Daoy (cell line): ENCODE measurements around the gene AGGF1. TPM values are rescaled to one million over a fixed set of nuclear protein-coding genes. Genes with fewer than 3 reads are reported as not detected.
A peak's percentile ranks its signal among the peaks of the same experiment; 100 is the strongest.
"Not testable (repeated sequence)": the region's sequence is repeated elsewhere in the genome, so short reads cannot be mapped to it uniquely, and the experiment has no call there.

Source experiments
- DNase-seq: peaks from one replicate; pipeline ENCODE4 v3.0.0-alpha.2; 2015; ENCODE audit warnings: low read depth
- total RNA-seq: library from RNA; depleted of rRNA; stranded (reverse); fragments of >200 nt; shearing (Covaris generic); gene quantifications from 2 replicates; pipeline ENCODE4 v1.2.3, GENCODE V29; 2014; rRNA removed

Gene AGGF1, protein sequence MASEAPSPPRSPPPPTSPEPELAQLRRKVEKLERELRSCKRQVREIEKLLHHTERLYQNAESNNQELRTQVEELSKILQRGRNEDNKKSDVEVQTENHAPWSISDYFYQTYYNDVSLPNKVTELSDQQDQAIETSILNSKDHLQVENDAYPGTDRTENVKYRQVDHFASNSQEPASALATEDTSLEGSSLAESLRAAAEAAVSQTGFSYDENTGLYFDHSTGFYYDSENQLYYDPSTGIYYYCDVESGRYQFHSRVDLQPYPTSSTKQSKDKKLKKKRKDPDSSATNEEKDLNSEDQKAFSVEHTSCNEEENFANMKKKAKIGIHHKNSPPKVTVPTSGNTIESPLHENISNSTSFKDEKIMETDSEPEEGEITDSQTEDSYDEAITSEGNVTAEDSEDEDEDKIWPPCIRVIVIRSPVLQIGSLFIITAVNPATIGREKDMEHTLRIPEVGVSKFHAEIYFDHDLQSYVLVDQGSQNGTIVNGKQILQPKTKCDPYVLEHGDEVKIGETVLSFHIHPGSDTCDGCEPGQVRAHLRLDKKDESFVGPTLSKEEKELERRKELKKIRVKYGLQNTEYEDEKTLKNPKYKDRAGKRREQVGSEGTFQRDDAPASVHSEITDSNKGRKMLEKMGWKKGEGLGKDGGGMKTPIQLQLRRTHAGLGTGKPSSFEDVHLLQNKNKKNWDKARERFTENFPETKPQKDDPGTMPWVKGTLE
- total RNA-seq: 27.8 and 27.9 TPM in 2 replicates

DNA sequence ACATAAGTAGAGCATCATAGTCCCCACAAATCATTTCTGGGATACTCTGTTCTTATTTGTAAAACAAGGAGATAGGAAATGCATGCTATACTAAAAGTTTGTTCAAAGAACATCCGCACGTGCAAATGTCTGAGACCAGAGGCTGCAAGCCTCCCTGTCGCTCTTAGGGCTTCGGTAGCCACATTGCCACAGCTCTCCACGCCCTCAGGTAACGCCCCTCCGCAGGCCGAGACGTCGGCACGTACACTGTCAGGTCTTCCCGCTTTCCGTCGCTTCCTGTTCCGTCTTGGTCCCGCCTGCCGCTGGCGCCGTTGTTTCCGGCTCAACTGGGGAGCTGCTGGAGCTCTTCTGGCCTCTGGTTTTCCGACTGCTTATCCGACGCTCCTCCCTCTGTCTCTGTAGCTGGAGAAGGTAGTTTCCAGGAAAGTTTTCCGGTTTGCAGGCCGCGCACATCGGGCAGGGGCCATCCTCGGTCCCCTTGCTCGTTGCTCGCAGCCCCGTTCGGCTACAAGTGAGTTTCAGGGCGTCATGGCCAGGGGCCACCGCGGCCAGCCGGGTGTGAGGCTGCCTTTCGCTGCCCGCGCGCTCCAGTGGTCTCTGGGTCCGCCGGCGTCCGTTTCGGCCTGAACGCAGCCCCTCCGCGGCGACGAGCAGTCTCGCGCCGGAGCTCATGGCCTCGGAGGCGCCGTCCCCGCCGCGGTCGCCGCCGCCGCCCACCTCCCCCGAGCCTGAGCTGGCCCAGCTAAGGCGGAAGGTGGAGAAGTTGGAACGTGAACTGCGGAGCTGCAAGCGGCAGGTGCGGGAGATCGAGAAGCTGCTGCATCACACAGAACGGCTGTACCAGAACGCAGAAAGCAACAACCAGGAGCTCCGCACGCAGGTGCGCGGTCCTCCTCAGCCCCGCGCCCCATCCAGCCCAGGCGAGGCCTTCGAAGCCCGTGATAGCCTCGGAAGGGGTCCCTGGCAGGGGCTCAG lies at the start of gene AGGF1:
Gene AGGF1 (plus strand): TSS at position 308 of the 975 bp plus-strand sequence. CDS start 363 bp downstream, at position 671.
- DNase-seq: peak; percentile 98

DNA sequence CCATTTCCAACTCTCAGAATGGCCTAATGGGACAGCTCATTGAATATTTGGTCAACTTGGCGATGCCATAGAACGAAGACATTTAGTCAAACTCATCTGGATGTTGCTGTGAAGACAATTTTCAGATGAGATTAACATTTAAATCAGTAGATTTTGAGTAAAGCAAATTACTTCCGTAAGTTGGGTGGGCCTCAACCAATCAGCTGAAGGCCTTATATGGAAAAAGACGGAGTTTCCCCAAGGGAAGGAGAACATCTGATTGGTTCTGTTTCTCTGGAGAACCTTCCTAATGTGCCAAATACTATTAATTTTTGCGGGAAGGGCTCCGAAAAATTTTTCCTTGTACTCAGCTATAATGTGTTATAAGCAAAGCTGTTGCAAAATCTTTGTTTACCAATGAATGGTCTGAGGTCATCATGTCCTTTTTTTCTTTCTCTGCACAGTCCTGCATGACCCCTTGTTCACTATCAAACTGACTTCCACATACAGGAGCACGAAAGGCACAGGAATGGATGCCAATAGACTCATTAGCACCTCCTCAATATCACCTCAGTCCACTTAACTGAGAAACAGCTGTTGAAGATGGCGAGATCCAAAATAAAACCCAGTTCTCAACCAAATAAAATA lies 49.6 kb upstream of the AGGF1 start:
- DNase-seq: no peak

DNA sequence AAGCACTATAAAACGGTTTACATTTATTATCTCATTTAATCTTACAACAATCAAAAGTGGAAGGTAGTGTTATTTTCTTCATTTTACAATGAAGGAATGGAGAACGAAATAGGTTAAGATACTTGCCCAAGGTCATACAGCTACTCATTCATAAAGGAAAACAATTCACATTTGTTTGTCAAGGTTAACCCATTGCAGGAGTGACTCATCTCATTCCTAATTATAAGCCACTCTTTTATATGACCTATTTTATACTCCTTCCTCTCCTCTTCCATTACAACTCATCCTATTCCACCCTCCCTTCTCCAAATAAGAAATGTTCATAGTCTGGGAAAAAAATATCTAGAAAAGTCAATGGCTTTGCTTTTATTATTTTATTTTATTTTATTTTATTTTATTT lies 47.8 kb upstream of the AGGF1 start:
- no peak for DNase-seq

DNA sequence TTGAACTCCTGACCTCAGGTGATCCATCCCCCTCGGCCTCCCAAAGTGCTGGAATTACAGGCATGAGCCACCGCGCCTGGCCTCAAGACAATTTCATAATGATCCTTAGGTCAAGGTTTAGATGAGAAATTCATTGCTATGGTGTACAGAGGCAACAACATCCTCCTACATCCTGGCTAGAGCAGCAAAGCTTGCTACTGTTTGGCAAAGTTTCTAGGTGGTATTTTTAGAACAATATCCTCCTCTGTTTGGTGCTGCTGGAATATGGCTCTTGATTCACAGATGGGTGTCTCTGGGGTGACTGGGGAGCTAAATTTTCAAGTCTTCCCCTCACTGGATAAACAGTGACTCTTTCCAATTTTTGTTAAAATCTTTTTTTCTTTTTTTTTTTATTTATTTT lies 46.7 kb upstream of the AGGF1 start:
- DNase-seq: peak; percentile 9

DNA sequence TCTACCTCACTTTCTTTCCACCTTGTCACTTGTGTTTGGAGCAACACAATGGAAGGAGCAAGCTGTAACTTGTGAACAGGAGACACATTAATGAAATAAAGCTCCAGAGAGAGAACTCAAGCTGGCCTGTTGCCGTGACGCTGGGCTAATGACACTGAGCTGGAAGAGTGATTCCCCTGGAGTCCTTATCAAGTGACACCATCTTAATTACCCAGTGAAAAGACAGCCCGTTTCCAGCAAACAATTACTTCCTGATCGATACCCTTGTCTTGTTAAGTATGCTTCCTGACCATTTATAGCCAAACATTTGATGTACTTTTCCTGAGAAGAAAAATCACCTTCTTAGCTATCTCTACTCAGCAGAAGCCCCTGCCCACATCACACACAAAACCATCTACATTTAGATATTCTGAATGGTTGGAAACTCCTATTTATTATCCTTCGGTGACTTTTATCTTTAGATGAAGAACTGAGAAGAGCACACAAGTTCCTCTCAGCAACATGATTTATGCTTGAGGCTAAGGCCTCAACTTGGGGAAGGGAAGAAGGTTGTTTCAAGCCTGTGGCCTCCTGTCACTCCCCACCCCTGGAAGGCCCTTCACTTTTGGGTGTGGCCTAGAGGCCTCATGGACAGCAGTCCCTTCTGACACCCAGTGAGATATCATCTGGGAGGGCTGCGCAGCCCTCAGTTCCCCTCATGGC lies 43.2 kb upstream of the AGGF1 start:
- DNase-seq: no peak

DNA sequence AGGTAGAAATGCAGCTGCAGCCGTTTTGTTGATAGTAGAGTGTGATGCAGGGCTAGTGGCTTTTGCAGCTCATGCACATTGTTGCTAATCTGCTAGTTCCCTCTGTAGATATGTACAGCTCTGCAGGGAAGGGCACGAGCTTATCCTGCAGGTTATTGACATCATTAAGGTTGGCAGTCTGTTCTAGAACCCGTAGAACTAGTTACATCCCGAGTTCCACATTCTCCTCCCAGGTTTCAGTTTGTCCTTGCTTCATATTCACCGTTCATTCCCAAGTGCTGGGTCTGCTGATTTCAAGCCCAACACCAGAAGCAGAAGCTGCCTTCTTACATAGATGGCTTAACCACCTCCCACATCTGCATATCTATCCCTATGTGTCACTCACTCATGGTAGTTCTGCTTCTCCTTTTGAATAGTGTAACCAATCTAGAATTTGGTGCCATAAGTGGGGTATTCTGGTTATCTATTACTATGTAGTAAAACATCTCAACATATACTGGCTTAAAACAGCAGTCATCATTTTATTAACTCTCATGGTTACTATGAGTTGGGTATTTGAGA lies 39.2 kb upstream of the AGGF1 start:
- DNase-seq: no peak

DNA sequence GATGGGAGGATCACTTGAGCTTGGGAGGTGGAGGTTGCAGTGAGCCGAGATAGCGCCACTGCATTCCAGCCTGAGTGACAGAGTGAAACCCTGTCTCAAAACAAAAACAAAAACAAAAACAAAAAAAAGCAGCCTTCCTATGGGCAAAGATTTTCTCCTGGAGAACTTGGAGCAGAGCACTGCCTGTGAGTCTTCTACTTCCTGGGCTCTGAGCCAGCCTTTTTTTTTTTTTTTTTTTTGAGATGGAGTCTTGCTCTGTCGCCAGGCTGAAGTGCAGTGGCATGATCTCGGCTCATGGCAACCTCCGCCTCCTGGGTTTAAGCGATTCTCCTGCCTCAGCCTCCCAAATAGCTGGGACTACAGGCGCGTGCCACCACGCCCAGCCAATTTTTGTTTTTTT lies 36.8 kb upstream of the AGGF1 start:
- DNase-seq: not testable (repeated sequence)

DNA sequence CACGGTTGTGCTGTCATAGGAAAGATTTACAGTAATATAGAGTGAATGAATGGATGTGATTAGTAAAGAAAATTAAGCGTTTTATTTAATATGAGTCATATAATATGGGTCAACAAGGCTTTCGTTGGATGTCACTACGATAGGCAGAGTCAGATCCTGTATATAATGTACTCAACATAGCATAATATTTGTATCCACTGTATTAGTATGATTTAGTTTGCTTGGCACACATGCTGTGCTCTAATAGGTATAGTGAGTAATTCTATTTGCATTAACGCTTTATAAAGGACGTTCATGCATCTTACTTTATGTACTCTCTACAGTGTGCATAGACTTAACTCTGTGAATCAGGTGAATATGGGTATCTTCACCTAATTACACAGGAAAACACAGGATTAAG lies 35.9 kb upstream of the AGGF1 start:
- no peak for DNase-seq

DNA sequence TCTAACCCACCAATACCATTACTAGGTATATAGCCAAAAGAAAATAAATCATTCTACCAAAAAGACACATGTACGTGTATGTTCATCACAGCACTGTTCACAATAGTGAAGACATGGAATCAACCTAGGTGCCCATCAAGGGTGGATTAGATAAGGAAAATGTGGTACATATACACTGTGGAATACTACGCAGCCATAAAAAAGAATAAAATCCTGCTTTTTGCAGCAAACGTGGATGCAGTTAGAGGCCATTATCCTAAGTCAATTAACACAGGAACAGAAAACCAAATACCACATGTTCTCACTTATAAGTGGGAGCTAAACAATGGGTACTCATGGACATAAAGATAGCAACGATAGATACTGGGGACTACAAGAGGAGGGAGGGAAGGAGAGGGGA lies 32.0 kb upstream of the AGGF1 start:
- DNase-seq: not testable (repeated sequence)

DNA sequence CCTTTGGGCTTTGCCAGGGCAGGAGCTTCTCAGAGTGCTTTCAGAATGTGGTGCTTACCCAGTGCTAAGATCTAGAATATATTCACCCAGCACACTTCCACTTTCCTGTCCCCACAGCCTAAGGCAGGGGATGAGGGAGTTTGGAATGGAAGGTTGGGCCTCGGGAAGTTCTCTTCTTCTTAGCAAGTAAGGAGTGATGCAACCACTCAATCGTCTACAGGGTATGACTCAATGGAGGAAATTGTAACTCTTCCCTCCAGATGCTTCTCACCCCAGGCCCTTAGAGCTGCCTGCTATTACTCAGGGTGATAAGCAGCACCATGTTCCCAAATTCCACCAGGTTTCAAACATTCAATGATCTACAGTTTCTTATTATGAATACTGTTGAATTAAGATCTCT lies 30.8 kb upstream of the AGGF1 start:
- peak; percentile 67 for DNase-seq

DNA sequence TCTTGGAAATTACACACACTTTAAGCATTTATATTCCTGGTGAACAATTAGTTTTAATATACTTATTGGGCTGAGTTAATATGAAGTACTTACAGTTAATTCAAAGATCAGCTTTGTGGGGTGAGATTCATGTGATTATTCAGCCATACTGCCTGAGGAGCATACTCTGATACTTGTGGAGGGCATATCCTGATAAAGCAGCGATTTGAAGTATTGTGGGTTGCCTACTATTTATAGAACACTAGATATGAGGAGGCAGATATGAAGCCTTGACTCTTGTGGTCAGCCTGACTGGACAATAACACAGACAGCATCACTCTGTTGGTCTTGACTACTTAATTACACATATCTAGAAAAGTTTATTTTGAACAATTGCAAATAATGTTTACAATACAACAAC lies 27.0 kb upstream of the AGGF1 start:
- no peak for DNase-seq

DNA sequence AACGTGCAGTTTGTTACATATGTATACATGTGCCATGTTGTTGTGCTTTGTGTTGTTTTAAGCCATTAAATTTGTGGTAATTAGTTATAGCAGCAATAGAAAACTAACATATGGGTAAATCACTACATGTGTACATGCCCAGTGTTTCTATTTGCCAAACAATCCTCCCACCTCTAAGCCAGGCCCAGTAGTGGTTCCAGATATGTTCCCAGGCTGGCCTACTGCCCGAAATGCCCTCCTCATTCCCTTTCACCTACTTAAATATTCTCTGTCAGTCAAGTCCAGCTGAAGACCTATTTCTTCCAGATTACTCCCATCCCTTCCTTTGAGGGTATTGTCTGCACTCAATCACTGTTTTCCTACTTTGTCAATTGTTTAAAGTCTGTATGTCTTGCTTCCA lies 24.1 kb upstream of the AGGF1 start:
- DNase-seq: no peak

DNA sequence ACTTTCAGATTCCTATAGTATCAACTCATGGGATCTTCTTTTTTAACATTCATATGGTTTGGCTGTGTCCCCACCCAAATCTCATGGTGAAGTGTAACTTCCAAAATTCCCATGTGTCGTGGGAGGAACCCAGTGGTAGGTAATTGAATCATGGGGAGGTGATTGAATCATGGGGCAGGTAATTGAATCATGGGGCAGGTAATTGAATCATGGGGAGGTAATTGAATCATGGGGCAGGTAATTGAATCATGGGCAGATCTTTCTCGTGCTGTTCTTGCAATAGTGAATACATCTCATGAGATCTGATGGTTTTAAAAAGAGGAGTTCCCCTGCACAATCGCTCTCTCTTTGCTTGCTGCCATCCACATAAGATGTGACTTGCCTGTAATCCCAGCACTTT lies 21.8 kb upstream of the AGGF1 start:
- DNase-seq: no peak

DNA sequence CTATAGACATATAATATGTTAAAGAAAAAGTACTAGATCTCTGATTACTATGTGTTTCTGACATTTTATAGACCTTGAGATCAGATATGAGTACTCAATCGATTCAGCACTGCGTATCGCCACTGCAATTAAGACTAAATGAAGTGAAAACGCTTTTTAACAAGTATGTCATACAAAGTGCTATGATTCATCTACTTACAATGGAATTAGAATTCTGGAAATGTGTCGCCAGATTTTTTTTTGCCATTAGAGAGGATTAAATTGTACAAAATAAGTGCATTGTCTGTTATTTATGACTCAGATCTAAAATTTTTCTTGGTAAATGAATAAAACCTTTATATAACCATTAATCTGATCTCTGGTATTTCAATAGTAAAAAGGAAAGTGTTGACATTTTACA lies 20.0 kb upstream of the AGGF1 start:
- DNase-seq: no peak

DNA sequence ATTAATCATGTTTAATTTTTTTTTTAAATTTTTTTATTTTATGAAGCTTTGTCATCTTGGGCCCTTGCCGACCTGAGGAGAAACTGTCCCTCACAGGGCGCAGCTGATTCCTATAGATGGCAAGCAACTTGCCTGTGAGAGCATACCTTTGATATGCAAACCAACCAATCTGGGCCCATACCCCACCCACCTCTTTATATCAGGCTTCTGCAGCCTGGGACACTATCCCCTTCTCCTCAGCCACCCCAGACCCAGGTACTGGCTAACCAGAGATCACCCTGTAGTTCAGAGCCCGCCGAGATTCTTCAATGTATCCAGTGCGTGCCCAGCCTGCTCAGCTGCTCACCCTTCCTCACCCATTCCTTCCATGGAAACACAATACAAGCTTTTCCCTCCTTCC lies 18.7 kb upstream of the AGGF1 start:
- DNase-seq: no peak

DNA sequence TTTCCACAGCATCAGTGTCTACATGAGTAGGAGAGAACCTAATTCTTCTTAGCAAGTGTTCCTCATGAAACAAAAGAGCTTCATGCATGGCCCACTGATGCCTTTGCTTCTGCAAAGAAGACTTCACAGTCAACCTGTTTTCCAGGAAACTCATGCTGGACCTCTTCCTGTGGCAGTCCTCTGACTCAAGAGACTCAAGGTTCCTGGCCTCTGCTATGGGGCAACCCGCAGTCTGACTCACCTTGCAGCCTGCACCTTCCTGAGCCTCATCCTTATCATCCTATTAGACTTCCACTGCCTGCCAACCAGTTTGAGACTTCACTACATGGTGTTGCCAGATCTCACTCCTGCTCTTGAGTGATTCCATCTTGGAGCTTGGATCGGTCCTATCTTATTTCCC lies 17.6 kb upstream of the AGGF1 start:
- DNase-seq: peak; percentile 26

DNA sequence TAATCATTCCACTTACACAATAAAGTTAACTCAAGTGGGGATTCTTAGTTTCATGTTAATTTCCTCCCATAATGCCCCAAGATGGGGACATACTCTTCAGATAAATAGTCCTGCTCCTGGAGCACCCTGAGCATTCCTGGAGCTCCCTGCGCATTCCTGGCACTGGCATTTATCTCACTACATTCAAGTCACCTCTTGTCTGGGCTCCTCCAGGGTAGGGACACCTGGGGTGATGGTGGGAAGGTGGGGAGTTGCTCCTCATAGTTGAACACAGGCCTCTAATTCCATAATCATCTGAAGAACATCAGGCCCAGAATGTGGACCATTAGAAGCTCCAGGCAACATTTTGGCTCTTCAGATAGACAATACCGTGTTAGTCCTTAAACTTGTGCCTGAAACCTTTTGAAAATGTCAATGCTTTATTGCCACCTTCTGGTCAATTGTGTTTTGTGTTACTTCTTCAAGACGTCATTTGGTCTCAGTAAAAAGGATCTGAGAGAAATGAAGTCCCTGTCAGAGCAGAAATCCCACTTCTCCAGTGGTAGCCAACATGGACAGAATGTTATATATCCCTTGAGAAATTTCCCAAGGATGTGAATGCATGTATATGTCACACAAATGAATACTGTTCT lies 14.2 kb upstream of the AGGF1 start:
- peak; percentile 47 for DNase-seq

DNA sequence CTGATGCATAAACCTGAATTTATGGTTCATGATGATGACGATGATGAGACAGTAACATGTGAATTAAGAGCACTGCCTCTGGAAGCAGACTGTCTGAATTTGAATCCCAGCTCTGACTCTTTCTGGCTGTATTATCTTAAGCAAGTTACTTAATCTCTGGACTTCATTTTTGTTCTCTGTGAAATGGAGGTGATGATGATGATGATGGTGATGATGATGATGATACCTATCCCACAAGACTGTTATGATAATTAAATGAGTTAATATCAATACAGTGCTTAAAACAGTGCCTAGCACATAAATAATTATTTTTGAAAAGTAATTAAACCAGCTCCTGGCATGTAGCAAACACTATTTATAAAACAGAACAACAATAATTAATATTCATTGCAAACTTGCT lies 13.2 kb upstream of the AGGF1 start:
- DNase-seq: no peak

DNA sequence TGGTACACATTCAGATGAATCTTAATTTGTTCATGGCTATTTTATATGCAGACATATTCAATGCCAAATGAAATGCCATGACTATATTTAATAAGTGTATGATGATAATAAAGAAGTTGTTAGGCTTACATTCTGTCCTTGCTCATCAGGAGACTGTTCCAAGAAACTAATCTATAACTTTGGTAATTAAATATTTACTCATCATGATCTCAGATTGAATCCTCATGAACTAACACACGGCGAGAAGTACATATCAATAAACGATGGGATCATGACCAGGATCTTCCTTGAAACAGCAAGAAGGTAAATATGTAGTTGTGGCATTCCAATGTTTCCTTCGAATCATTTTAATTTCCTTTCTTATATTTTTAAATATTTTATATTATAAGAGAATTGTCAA lies 12.5 kb upstream of the AGGF1 start:
- no peak for DNase-seq
